GM10248 (cell line): ENCODE results near the gene MVB12A.

Source experiments
- CTCF ChIA-PET: fragments of 300-600 bp; sonication (Branson Sonifier 250); formaldehyde crosslinking; extraction: SDS; loops from one replicate; lab custom pipeline; 2021; ENCODE audit warnings: antibody characterized with exemption; lab: Yijun Ruan, JAX
- POLR2A ChIA-PET: fragments of 350-650 bp; sonication (Branson Sonifier 250); formaldehyde crosslinking; extraction: SDS; loops from one replicate; lab custom pipeline; 2020; ENCODE audit warnings: antibody characterized with exemption; lab: Yijun Ruan, JAX
- DNase-seq: peaks from one replicate; pipeline ENCODE4 v3.0.0; 2012; ENCODE audit errors: extremely low spot score
- TF ChIP-seq, protein P1 (sequence below): IDR thresholded peaks from 2 replicates; pipeline ENCODE4 v1.5.1; 2012; ENCODE audit warnings: mild to moderate bottlenecking, low read depth; ENCODE audit errors: extremely low read depth, missing control alignments, control extremely low read depth

The MVB12A gene

DNA sequence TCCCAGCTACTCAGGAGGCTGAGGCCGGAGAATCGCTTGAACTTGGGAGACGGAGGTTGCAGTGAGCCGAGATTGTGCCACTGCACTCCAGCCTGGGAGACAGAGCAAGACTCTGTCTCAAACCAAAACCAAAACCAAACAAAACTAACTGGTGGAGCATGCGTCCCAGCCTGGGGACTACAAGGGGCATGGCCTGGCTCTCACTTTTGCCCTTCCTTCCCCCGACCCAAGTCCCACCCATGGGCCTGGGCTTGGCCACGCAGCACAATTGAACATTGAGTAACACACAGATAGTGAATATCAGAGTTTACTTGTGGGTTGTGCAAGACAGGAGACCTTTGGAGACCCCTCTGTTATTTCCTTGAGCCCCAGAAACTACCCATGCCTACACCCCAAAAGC lies 15.4 kb downstream of the MVB12A start:
- CTCF ChIA-PET: no interaction called here
- TF ChIP-seq, protein P1, sequence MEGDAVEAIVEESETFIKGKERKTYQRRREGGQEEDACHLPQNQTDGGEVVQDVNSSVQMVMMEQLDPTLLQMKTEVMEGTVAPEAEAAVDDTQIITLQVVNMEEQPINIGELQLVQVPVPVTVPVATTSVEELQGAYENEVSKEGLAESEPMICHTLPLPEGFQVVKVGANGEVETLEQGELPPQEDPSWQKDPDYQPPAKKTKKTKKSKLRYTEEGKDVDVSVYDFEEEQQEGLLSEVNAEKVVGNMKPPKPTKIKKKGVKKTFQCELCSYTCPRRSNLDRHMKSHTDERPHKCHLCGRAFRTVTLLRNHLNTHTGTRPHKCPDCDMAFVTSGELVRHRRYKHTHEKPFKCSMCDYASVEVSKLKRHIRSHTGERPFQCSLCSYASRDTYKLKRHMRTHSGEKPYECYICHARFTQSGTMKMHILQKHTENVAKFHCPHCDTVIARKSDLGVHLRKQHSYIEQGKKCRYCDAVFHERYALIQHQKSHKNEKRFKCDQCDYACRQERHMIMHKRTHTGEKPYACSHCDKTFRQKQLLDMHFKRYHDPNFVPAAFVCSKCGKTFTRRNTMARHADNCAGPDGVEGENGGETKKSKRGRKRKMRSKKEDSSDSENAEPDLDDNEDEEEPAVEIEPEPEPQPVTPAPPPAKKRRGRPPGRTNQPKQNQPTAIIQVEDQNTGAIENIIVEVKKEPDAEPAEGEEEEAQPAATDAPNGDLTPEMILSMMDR: no peak
- no peak for DNase-seq
- POLR2A ChIA-PET: no interaction called here

- POLR2A ChIA-PET: no interaction called here
- CTCF ChIA-PET: interaction anchor here (0.9 to 1.3 kb wide), 4 partner anchors 11 to 60 kb away, joined by 3 to 7 read pairs (median 4); partner anchors contain the start of gene TMEM221
- DNase-seq: no peak
- TF ChIP-seq, protein P1: no peak
Observed at GRCh38 chr19:17436094-17436873, 16.4 kb downstream of the MVB12A start.

DNA sequence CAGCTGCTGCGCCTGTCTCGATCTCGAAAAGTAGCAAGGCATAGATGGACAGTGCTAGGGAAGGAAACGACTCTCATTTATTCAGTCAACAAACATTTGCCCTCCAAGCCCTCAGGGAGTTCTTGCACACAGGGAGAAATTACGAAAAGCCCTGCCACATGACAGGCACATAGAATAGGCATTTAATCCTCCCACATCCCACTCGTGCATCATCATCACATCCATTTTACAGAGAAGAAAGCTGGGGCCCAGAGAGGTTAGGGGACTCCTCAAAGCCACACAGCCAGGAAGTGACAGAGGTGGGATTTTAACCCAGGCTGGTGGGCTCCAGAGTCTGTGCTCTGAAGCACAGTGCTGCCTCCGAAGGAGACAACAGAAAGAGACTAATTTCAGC lies 17.0 kb downstream of the MVB12A start:
- CTCF ChIA-PET: interaction anchor here (0.9 to 1.3 kb wide), 4 partner anchors 11 to 60 kb away, joined by 3 to 7 read pairs (median 4); partner anchors contain the start of gene TMEM221
- POLR2A ChIA-PET: no interaction called here
- TF ChIP-seq, protein P1: no peak
- no peak for DNase-seq

DNA sequence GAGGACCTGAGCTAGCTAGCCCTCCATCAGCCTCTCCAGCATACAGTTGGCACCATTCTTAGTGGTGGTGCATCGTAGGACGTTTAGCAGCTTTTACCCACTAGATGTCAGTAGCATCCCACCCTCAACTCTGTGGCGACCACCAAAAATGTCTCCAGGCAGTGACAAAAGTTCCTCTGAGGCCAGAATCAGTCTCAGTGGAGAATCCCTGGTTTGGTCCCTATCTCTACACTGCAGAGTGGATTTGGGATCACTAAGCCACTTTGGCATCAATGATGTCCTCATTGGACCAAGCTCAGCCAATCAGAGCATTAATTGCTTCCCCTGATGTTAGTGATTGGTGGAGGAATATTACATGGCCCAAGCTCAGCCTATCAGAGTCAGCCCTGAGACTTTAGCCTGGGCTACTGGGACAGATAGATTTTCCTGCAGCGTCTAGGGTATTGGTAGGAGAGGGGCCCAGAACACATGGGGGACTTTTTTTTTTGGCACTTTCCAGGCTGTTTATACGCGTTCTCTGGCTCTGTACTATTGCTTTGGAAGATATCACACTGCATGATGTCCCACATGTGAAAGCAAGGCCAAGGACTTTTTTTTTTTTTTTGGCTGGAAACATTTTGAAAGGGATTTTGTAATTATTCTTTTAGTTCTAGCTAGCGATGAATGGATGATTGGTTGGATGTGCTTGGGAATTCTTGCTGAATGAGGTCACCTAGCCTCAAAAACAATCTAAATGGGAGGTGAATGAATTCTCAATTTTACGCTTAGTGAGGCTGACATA lies 21.6 kb downstream of the MVB12A start:
- TF ChIP-seq, protein P1: peak; percentile 37
- DNase-seq: peak; percentile 37
- CTCF ChIA-PET: interaction anchor here (0.8 to 1.8 kb wide), 11 partner anchors 8 to 233 kb away, joined by 3 to 8 read pairs (median 3); no protein-coding TSS in a partner anchor
- POLR2A ChIA-PET: interaction anchor here (0.7 kb wide), 1 partner anchor 23 kb away, joined by 3 read pairs; no protein-coding TSS in a partner anchor

GRCh38 chr19:17445526-17446165 lies 25.8 kb downstream of the MVB12A start:
- no peak for DNase-seq
- CTCF ChIA-PET: interaction anchor here (1.4 to 4.4 kb wide), 2 partner anchors 20 kb away, joined by 4 to 24 read pairs; no protein-coding TSS in a partner anchor
- TF ChIP-seq, protein P1: no peak
- POLR2A ChIA-PET: no interaction called here

GRCh38 chr19:17447704-17448130 lies 27.9 kb downstream of the MVB12A start:
- CTCF ChIA-PET: interaction anchor here (0.7 to 4.4 kb wide), 8 partner anchors 11 to 158 kb away, joined by 3 to 24 read pairs (median 3); no protein-coding TSS in a partner anchor
- POLR2A ChIA-PET: no interaction called here
- TF ChIP-seq, protein P1: no peak
- no peak for DNase-seq
